HG03045 (cell line): ENCODE data around the gene MRFAP1.

Experiments used
- ATAC-seq: cut with Tn5 transposase; IDR thresholded peaks from one replicate; pipeline ENCODE4 v1.9.1; 2021; ENCODE audit warnings: mild to moderate bottlenecking, moderate library complexity; ENCODE audit not compliant: unreplicated experiment

Gene MRFAP1

GRCh38 chr4:6640292-6641163 is at the start of gene MRFAP1:
Gene MRFAP1, plus strand, starts transcription at chr4:6640685. Its CDS starts 178 bp downstream, at chr4:6640863.
- peak; percentile 76 for ATAC-seq

DNA sequence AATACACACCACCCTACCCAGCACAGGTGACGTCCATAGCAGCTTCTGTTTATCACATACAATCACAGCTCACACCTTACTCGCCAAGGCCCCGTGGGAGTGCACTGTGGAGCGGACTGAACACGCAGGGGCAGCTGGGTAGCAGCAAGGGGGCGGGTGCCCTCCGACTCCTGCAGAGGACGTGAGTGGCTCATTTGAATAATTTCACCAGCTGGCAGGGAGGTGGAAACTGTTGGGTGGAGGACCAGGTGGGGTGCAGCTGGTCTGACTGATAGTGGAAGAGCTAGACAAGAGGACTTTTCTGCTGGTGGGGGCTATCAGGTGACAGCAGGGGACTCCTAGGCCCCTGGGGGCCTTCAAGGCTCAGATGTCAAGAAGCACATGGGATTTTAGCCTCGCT is 49.2 kb upstream of the MRFAP1 start:
- peak; percentile 53 for ATAC-seq

- ATAC-seq = no peak
Measured at GRCh38 chr4:6591781-6592180, 48.7 kb upstream of the MRFAP1 start.

GRCh38 chr4:6592804-6593563 is 47.5 kb upstream of the MRFAP1 start:
- ATAC-seq = no peak

- no peak for ATAC-seq
Measured at GRCh38 chr4:6594341-6594740, 46.1 kb upstream of the MRFAP1 start.

- no peak for ATAC-seq
Measured at GRCh38 chr4:6594826-6595355, 45.6 kb upstream of the MRFAP1 start.

DNA sequence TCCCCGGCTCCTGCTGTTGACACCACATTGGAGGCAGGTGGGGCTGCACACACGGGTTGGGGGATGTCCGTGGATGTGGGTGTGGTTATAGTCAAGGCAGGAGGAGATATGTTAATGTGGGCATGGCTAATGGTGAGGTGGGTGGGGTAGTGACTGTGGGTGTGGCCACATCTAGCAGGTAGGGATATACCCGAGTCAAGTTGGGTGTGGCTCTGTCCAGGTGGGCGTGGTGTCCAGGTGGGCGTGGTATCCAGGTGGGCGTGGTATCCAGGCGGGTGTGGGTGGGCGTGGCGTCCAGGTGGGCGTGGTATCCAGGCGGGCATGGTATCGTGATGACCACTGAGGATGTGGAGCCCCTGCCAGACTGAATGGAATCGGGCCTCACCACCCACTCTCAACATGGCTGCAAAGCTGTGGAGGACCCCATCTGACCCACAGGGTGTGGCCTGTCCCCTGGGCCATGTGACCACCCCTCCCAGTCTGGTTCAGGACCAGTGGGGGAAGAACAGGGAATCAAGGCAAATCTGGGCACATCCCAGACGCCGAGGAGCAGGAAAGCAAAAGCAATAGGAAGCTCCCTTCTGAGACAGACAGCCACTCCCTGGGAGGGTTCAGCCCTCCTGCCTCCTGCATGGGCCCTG is 44.5 kb upstream of the MRFAP1 start:
- ATAC-seq = no peak

- ATAC-seq = no peak
Measured at GRCh38 chr4:6596948-6597347, 43.5 kb upstream of the MRFAP1 start.

DNA sequence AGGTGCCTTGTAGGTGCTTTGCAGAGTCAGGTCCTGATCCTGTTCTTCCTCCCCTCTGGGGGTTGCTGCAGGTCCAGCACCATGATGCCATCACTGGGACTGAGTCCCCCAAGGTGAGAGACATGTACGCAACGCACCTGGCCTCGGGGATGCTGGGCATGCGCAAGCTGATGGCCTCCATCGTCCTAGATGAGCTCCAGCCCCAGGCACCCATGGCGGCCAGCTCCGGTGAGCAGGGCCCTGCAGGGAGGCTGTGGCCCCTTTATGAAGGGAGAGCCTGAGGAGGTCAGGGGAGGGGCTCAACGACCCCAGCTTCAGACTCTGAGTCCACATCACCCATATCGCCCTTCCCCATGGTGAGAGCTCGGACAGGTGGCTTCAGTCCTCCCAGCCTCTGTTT is 42.4 kb upstream of the MRFAP1 start:
- no peak for ATAC-seq

DNA sequence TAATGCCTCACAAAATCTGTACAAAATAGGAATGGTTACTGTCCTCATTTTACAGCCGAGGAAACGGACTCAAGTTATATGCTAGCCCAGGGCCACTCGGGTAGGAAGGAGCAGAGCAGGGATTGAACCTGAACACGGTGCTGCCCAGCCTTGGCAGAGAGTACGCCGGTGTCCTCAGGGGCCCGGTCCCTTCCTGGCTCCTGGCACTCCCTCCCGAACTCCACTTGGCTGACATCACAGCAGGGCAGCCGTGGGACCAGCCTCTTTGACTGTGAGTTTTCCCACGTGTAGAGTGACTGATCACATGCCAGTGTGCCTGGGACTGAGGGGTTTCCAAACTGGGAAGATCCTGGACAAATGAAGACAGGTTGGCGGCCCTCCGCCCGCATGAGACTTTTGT is 41.8 kb upstream of the MRFAP1 start:
- no peak for ATAC-seq

DNA sequence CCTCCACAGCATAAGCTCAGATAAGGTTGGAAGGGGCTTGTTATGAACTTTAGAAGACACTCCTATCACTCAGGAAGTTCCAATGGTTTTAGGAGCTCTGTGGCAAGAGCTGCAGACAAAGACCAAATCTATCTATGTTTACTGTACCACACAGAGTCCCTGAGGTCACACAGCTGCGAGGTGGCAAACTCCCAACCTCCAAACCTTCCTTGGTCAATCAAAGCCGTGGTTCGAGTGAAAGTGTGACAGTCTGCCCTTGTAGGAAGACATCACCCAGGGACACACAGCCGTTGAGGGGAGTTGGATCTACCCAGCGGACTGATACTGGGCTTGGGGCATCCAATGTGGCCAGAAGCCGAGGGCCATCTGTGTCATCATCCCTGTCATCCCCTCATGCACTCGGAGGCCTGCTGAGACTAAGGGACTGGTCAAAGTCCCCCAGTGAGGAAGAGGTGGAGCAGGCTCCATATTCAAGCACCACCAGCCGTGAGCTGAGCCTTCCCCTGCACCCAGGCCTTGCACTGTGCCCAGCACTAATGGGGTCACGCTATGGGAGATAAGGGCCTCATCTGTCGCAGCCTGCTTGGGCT is 38.7 kb upstream of the MRFAP1 start:
- ATAC-seq = no peak

DNA sequence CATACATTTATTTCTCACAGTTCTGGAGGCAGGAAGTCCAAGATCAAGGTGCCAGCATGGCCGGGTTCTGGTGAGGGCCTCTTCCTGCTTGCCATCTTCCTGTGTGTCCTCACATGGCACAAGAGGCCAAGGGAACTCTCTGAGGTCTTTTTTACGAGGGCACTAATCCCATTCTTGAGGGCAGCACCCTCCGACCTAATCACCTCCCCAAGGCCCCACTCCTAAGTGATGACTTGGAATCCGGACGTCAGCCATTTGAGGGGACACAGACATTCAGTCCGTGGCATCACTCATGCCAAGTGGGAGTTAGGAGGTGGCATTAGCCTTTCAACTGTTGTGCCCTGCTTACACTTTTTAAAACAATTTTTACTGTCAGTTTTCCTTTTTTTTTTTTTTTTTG is 38.2 kb upstream of the MRFAP1 start:
- no peak for ATAC-seq

DNA sequence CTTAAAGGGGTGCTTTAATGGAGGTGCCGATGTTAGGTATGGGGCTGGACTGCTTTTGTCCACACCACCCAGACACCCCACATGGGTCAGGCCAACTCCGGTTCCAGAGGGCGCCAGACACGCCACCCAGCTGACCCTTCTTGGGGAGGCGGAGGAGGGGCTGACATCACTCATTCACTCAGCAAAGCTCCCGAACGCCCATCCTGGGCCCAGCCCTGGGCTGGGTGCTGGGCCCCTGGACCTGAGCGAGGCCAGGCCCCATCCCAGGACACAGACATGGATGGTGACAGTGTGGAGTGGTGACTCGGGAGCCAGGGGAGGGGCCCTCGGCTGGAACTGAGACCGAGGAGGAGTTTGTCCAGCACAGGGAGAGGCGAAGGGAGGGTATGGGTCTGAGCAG is 37.4 kb upstream of the MRFAP1 start:
- no peak for ATAC-seq

GRCh38 chr4:6605114-6605513 is 35.4 kb upstream of the MRFAP1 start:
- no peak for ATAC-seq

DNA sequence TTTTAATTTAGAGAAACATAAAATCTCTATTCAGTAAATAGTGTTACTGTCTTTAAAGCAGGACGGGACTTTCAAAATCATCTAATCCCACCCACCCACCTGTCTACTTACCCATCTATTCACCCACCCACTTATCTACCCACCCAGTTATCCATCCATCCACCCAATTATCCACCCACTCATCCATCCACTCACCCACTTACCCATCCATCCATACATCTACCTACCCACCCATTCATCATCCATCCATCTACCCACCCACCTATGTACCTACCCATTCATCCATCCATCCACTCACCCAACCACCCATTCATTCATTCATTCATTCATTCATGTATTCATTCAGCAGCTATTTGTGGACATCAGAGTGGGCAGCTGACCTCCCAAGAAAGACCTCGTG is 34.9 kb upstream of the MRFAP1 start:
- no peak for ATAC-seq

DNA sequence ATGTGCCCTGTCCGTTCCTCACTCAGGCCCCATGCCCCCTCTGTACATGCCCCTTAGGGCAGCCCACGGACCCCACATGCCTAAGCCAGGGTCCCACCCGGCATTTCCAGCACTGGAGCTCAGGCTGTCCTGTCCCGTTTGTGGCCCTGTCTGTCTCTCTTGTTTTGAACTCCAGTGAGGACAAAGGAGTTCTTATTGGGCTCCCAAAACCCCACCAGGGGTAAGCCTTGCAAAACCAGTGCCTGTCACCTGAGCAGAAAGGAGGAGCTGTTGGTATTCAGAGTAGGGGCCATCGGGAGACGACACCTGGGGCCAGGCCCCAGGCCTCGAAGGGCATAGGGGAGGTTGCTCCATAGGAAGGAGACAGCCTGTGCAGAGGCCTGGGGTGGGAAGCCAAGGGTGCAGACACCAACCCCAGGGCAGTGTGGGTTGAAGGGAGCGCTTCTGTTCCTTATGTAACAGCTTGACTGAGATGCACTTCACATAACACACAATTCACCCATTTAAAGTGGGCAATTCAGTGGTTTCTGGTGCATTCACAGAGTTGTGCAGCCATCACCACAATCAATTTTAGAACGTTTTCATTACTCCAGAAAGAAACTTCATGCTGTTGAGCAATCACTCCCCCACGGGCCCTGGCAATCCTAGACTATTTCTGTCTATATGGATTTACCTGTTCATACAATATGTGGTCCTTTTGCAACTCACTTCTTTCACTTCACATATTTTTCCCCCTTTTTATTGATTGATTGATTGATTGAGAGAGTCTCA is 33.8 kb upstream of the MRFAP1 start:
- no peak for ATAC-seq

GRCh38 chr4:6607368-6608055 is 33.0 kb upstream of the MRFAP1 start:
- no peak for ATAC-seq

DNA sequence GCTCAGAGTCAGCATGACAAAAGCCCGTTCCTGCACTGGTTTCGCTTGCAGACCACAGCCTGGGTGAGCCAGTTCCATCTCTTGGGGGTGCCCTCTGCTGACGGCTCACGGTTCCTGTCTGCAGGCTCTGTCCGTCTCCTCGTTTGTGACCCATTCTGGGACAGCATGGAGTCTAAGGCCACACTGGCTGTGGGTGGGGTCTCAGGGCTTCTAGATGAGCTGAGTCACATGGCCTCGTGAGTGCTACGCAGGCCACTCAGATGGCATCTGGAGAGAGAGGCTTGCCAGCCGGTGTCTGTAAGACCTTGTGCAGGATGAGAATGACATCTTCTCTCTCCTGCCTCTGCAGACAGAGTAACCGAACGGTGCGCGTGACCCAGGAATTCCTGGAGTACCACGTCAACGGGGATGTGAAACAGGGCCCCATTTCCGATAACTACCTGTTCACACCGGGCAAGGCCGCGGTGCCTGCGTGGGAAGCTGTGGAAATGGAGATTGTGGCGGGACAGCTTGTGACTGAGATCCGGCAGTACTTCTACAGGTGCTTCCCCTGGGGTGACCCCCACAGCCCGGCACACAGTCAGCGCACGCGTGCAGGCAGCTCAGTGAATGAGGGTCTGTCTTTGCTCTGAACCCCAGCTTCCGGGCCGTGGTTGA is 31.6 kb upstream of the MRFAP1 start:
- no peak for ATAC-seq

GRCh38 chr4:6609415-6610079 is 30.9 kb upstream of the MRFAP1 start:
- no peak for ATAC-seq
